Skeletal muscle cell (primary cell): Measurements from ENCODE around the gene F2RL3.
"Not testable (repeated sequence)": the region's sequence is repeated elsewhere in the genome, so short reads cannot be mapped to it uniquely, and the experiment has no call there.

Experiments used
- DNase-seq: peaks from one replicate; pipeline ENCODE4 v3.0.0-alpha.2; 2010; ENCODE audit warnings: low read depth
- H3K4me3 ChIP-seq: 2 replicates; pipeline ENCODE4 v1.5.1; 2011; ENCODE audit warnings: low read depth, mild to moderate bottlenecking, control low read depth, low read length, moderate library complexity

Gene F2RL3

GRCh38 chr19:16914421-16914820, 25.6 kb downstream of the F2RL3 start:
- no peak overlapping the region for H3K4me3 ChIP-seq
- no peak for DNase-seq

- no peak overlapping the region for H3K4me3 ChIP-seq
- no peak for DNase-seq
Observed at GRCh38 chr19:16915135-16915534, 26.3 kb downstream of the F2RL3 start.

- H3K4me3 ChIP-seq, result no peak overlapping the region
- no peak for DNase-seq
Observed at GRCh38 chr19:16915734-16916133, 26.9 kb downstream of the F2RL3 start.

GRCh38 chr19:16917401-16917800, 28.6 kb downstream of the F2RL3 start:
- no peak overlapping the region for H3K4me3 ChIP-seq
- DNase-seq, result no peak

- no peak overlapping the region for H3K4me3 ChIP-seq
- no peak for DNase-seq
Observed at GRCh38 chr19:16919496-16919895, 30.7 kb downstream of the F2RL3 start.

- peak; percentile 28 for DNase-seq
- H3K4me3 ChIP-seq, result no peak overlapping the region
Observed at GRCh38 chr19:16920816-16921529, 32.2 kb downstream of the F2RL3 start.

GRCh38 chr19:16921766-16922591, 33.2 kb downstream of the F2RL3 start:
- H3K4me3 ChIP-seq, result no peak overlapping the region
- DNase-seq, result no peak

- H3K4me3 ChIP-seq, result no peak overlapping the region
- DNase-seq, result no peak
Observed at GRCh38 chr19:16922592-16922934, 33.8 kb downstream of the F2RL3 start.

- H3K4me3 ChIP-seq, result no peak overlapping the region
- DNase-seq, result no peak
Observed at GRCh38 chr19:16922949-16923348, 34.1 kb downstream of the F2RL3 start.

GRCh38 chr19:16927883-16928282, 39.1 kb downstream of the F2RL3 start:
- DNase-seq, result no peak
- H3K4me3 ChIP-seq, result no peak overlapping the region

GRCh38 chr19:16928351-16928750, 39.6 kb downstream of the F2RL3 start:
- no peak for DNase-seq
- H3K4me3 ChIP-seq, result no peak overlapping the region

- no peak for DNase-seq
- no peak overlapping the region for H3K4me3 ChIP-seq
Observed at GRCh38 chr19:16928916-16929315, 40.1 kb downstream of the F2RL3 start.

GRCh38 chr19:16930753-16931152, 42.0 kb downstream of the F2RL3 start:
- DNase-seq, result no peak
- H3K4me3 ChIP-seq, result no peak overlapping the region

GRCh38 chr19:16931306-16931705, 42.5 kb downstream of the F2RL3 start:
- no peak overlapping the region for H3K4me3 ChIP-seq
- no peak for DNase-seq

GRCh38 chr19:16934489-16934888, 45.7 kb downstream of the F2RL3 start:
- no peak for DNase-seq
- no peak overlapping the region for H3K4me3 ChIP-seq

- H3K4me3 ChIP-seq, result no peak overlapping the region
- no peak for DNase-seq
Observed at GRCh38 chr19:16936901-16937300, 48.1 kb downstream of the F2RL3 start.

GRCh38 chr19:16937796-16938195, 49.0 kb downstream of the F2RL3 start:
- not testable (repeated sequence) for DNase-seq, H3K4me3 ChIP-seq

GRCh38 chr19:16938211-16938610, 49.4 kb downstream of the F2RL3 start:
- no peak overlapping the region for H3K4me3 ChIP-seq
- no peak for DNase-seq

- not testable (repeated sequence) for H3K4me3 ChIP-seq, DNase-seq
Observed at GRCh38 chr19:16940063-16940462, 51.3 kb downstream of the F2RL3 start.

- no peak for DNase-seq
- H3K4me3 ChIP-seq, result no peak overlapping the region
Observed at GRCh38 chr19:16940626-16941025, 51.8 kb downstream of the F2RL3 start.
